ENCODE data around the gene EDRF1. TPM values are rescaled to one million over a fixed set of nuclear protein-coding genes. Genes with fewer than 3 reads are reported as not detected.

The EDRF1 gene
- total and polyA plus RNA-seq, 3 experiments from 2014 or later = 13.1 to 33.5 (median 32.5) TPM

DNA sequence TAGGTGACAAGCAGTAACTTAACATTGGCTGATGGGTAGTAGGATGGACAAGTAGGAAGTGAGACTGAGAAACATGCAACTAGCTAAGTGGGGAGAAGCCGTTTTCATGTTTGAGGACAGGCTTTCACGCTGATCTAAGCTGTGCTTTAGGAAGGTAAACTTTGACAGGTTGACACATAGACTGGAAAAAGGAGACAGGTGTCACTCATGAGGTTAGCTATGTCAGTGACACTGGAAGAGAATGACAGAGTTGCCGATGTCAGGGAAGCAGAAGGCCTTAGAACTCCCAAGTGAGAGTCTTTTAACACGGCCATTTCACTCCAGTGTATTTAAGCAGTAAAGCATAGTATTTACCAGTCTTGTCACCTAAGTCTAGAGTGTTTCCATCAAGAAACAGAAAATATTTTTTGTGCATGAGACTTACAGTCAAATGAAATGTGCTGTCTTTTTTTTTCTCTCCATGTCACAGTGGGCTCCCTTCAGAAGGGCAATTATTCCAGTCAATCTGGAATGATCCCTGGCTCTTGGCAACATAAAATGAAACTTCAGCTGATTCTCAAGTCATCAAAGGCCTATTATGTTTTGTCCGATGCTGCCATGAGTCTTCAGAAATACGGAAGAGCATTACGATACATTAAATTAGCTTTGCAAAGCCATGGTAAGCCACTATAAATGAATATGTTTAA, 20.6 kb downstream of the EDRF1 start:
- H3K27me3 ChIP-seq (ENCODE audit: insufficient read depth, low read length, poor library complexity, severe bottlenecking) = no peaks in the 10 kb centered on the region
- Mint-ChIP-seq H3K9me3 (no peaks in the 10 kb centered on the region), H3K4me3 (no peak overlapping the region), H3K27me3 (no peaks in the 10 kb centered on the region), H3K27ac (peak overlapping the region in 2 of 8 donors; percentile 8 to 13), H3K36me3 (peaks cover 33 to 94% (median 48%) of the 10 kb centered on the region in 3 donors), H3K4me1 (no peaks in the 10 kb centered on the region)
- peaks cover 58% of the 10 kb centered on the region for H3K36me3 ChIP-seq (ENCODE audit: insufficient read depth, low read length)
- CTCF ChIA-PET = interaction anchor here (1.7 kb wide), 1 partner anchor 25 kb away, joined by 3 read pairs; no protein-coding TSS in a partner anchor
- H3K4me1 ChIP-seq (ENCODE audit: insufficient read depth, low read length) = no peaks in the 10 kb centered on the region
- POLR2A ChIA-PET = no interaction called here
- H3K4me3 ChIP-seq (ENCODE audit: low read length) = no peak overlapping the region
- H3K9me3 ChIP-seq (ENCODE audit: low read length) = no peaks in the 10 kb centered on the region
- no peak overlapping the region for H3K27ac ChIP-seq (ENCODE audit: low read depth, low read length)
- no peak for DNase-seq

DNA sequence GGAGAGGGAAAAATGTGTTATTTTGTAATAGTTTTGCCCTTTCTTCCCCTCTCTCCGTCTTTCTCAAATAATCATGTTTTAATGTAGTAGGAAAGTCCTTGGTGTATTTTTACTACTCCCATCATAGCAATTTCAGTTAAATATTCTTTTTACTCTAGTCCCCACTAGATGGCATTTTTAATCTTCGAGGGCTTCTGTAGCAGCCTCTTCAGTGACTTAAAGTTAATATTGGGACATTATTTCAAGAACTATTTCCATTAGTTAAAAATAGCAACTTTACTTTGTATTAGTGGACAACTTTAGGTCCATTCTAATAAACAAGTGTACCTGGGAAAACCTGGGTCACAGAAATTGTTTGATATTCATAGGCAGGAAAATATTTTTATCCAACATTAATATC, 23.0 kb downstream of the EDRF1 start:
- no peaks in the 10 kb centered on the region for H3K9me3 Mint-ChIP-seq

DNA sequence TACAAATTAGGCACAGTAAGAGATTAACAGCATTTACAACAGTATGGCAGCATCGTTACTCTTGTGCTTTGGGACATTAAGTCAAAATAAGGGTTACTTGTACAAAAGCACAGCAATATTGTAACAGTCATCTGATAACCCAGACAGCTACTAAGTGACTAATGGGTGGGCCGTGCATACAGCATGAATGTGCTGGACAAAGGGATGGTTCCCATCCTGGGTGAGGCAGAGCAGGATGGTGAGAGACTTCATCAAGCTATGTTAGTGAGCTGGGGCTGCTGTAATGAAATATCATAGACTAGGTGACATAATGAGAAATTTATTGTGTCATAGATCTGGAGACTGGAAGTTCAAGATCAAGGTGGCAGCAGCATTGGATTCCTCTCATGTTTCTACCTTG, 25.4 kb downstream of the EDRF1 start:
- CTCF ChIA-PET = no interaction called here
- no peaks in the 10 kb centered on the region for H3K9me3 Mint-ChIP-seq
- no peaks in the 10 kb centered on the region for H3K27me3 Mint-ChIP-seq
- Histone ChIP-seq H3K9me3 (ENCODE audit: low read length) (no peaks in the 10 kb centered on the region), H3K27me3 (ENCODE audit: insufficient read depth, low read length, poor library complexity, severe bottlenecking) (no peaks in the 10 kb centered on the region), H3K4me3 (ENCODE audit: low read length) (no peak overlapping the region), H3K27ac (ENCODE audit: low read depth, low read length) (no peak overlapping the region), H3K36me3 (ENCODE audit: insufficient read depth, low read length) (peaks cover 60% of the 10 kb centered on the region), H3K4me1 (ENCODE audit: insufficient read depth, low read length) (no peaks in the 10 kb centered on the region)
- H3K27ac Mint-ChIP-seq = peak overlapping the region in 1 of 8 donors; percentile 9
- POLR2A ChIA-PET = no interaction called here
- peaks cover 0 to 4% (median 0%) of the 10 kb centered on the region in 3 donors for H3K4me1 Mint-ChIP-seq
- DNase-seq = no peak
- peaks cover 39 to 92% (median 56%) of the 10 kb centered on the region in 3 donors for H3K36me3 Mint-ChIP-seq
- H3K4me3 Mint-ChIP-seq = no peak overlapping the region

More for the DNA sequence above, 23.0 kb downstream of the EDRF1 start:
- Histone ChIP-seq H3K4me3 (ENCODE audit: low read length) (no peak overlapping the region), H3K27ac (ENCODE audit: low read depth, low read length) (no peak overlapping the region), H3K9me3 (ENCODE audit: low read length) (no peaks in the 10 kb centered on the region), H3K36me3 (ENCODE audit: insufficient read depth, low read length) (peaks cover 62% of the 10 kb centered on the region), H3K4me1 (ENCODE audit: insufficient read depth, low read length) (no peaks in the 10 kb centered on the region), H3K27me3 (ENCODE audit: insufficient read depth, low read length, poor library complexity, severe bottlenecking) (no peaks in the 10 kb centered on the region)
- POLR2A ChIA-PET = no interaction called here
- Mint-ChIP-seq H3K27ac (no peak overlapping the region), H3K4me3 (no peak overlapping the region), H3K36me3 (peaks cover 35 to 92% (median 51%) of the 10 kb centered on the region in 3 donors), H3K27me3 (no peaks in the 10 kb centered on the region), H3K4me1 (peaks cover 0 to 4% (median 0%) of the 10 kb centered on the region in 3 donors)
- no peak for DNase-seq
- CTCF ChIA-PET = no interaction called here

DNA sequence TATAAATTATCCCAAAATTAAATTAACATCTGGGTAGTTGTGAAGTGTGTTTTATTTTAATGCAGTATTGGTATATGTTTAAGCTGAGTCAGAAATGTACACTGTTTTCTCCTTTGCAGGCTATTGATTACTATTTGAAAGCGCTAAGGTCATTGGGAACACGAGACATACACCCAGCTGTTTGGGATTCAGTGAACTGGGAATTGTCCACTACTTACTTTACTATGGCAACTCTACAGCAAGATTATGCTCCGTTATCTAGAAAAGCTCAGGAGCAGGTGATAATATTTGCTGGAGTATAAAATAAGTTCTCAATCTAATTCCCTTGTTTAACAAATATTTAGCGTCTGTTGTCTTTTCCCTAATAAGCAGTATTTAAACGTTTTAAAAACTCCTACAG, 27.9 kb downstream of the EDRF1 start:
- no peaks in the 10 kb centered on the region for H3K9me3 ChIP-seq (ENCODE audit: low read length)
- H3K4me3 ChIP-seq (ENCODE audit: low read length) = no peak overlapping the region
- H3K27ac Mint-ChIP-seq = peak overlapping the region in 1 of 8 donors; percentile 71
- H3K27ac ChIP-seq (ENCODE audit: low read depth, low read length) = no peak overlapping the region
- ChIA-PET CTCF (no interaction called here), POLR2A (interaction anchor here (0.5 kb wide), 1 partner anchor 37 kb away, joined by 3 read pairs; no protein-coding TSS in a partner anchor)
- no peak overlapping the region for H3K4me3 Mint-ChIP-seq
- DNase-seq = no peak
- H3K36me3 ChIP-seq (ENCODE audit: insufficient read depth, low read length) = peaks cover 63% of the 10 kb centered on the region
- H3K27me3 Mint-ChIP-seq = no peaks in the 10 kb centered on the region
- H3K4me1 ChIP-seq (ENCODE audit: insufficient read depth, low read length) = no peaks in the 10 kb centered on the region
- H3K4me1 Mint-ChIP-seq = peaks cover 0 to 6% (median 6%) of the 10 kb centered on the region in 3 donors
- peaks cover 38 to 95% (median 47%) of the 10 kb centered on the region in 3 donors for H3K36me3 Mint-ChIP-seq
- no peaks in the 10 kb centered on the region for H3K27me3 ChIP-seq (ENCODE audit: insufficient read depth, low read length, poor library complexity, severe bottlenecking)
- no peaks in the 10 kb centered on the region for H3K9me3 Mint-ChIP-seq

DNA sequence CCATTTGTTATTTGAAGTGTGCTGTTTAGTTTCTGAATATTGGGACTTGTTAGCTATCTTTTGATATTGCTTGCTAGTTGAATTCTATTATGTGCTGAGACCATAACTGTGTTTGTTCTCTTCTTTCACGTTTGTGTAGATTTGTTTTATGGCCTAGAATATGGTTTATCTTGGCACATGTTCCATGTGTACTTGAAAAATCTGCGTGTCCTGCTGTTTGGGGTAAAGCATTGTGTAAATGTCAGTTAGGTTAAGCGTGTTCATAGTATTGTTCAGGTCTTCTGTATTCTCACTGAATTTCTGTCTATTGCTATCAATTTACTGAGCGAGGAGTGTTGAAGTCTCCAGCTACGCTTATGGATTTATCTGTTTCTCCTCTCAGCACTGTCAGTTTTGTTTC, 36.7 kb downstream of the EDRF1 start:
- H3K9me3 ChIP-seq (ENCODE audit: low read length) = no peaks in the 10 kb centered on the region
- POLR2A ChIA-PET = no interaction called here
- H3K27me3 Mint-ChIP-seq = no peaks in the 10 kb centered on the region
- H3K9me3 Mint-ChIP-seq = no peaks in the 10 kb centered on the region
- H3K27ac ChIP-seq (ENCODE audit: low read depth, low read length) = no peak overlapping the region
- H3K36me3 Mint-ChIP-seq = peaks cover 9 to 85% (median 28%) of the 10 kb centered on the region in 3 donors
- no peak for DNase-seq
- CTCF ChIA-PET = no interaction called here
- H3K4me1 Mint-ChIP-seq = peaks cover 5 to 21% (median 13%) of the 10 kb centered on the region in 3 donors
- H3K4me3 ChIP-seq (ENCODE audit: low read length) = no peak overlapping the region
- H3K27ac Mint-ChIP-seq = peak overlapping the region in 4 of 8 donors; percentile 11 to 61 (median 40)
- no peak overlapping the region for H3K4me3 Mint-ChIP-seq
- H3K27me3 ChIP-seq (ENCODE audit: insufficient read depth, low read length, poor library complexity, severe bottlenecking) = no peaks in the 10 kb centered on the region
- peaks cover 53% of the 10 kb centered on the region for H3K36me3 ChIP-seq (ENCODE audit: insufficient read depth, low read length)
- no peaks in the 10 kb centered on the region for H3K4me1 ChIP-seq (ENCODE audit: insufficient read depth, low read length)

DNA sequence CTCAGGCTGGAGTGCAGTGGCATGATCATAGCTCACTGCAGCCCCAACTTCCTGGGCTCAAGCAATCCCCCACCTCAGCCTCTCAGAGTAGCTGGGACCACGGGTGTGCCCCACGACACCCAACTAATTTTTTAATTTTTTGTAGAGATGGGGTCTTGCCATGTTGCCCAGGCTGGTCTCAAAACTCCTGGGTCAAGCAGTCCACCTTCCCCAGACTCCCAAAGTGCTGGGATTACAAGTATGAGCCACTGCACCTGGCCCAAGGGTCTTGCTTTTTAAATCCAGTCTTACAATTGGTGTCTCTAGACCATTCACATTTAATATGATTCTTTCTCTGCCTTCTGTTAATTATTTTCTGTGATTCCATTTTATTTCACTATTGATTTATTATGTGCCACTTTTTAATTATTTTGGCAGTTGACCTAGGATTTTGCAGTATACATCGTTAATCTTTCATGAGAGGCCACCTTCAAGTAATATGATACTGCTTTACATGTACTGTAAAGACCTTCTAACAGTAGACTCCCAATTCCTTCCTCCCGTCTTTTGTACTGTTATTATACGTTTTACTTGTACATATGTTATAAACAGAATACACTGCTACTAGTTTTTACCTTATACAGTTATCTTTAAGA, 37.5 kb downstream of the EDRF1 start:
- Histone ChIP-seq H3K4me3 (ENCODE audit: low read length) (no peak overlapping the region), H3K36me3 (ENCODE audit: insufficient read depth, low read length) (peaks cover 51% of the 10 kb centered on the region), H3K27ac (ENCODE audit: low read depth, low read length) (no peak overlapping the region), H3K27me3 (ENCODE audit: insufficient read depth, low read length, poor library complexity, severe bottlenecking) (no peaks in the 10 kb centered on the region), H3K4me1 (ENCODE audit: insufficient read depth, low read length) (no peaks in the 10 kb centered on the region), H3K9me3 (ENCODE audit: low read length) (no peaks in the 10 kb centered on the region)
- Mint-ChIP-seq H3K27ac (peak overlapping the region in 2 of 8 donors; percentile 17 to 62), H3K27me3 (no peaks in the 10 kb centered on the region), H3K9me3 (no peaks in the 10 kb centered on the region), H3K36me3 (peaks cover 12 to 85% (median 28%) of the 10 kb centered on the region in 3 donors), H3K4me3 (no peak overlapping the region), H3K4me1 (peaks cover 5 to 21% (median 13%) of the 10 kb centered on the region in 3 donors)
- CTCF ChIA-PET = no interaction called here
- no peak for DNase-seq
- POLR2A ChIA-PET = no interaction called here

DNA sequence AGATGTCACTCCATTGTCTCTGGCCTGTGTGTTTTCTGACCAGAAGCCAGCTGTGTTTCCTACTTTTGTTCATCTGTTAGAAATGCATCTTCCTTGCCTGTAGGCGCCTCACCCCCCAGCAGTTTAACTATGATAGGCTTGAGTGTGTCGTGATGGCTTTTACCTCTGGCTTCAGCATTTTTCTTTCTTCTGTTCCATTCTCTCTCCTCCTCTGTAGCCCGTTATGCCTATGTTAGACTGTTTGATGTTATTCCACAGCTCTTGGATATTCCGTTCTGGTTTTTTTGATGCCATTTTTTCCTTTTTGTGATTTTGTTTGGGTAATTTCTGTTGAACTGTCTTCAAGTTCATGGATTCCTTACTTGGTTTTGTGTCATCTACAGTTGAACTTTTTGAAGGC, 38.2 kb downstream of the EDRF1 start:
- Histone ChIP-seq H3K9me3 (ENCODE audit: low read length) (no peaks in the 10 kb centered on the region), H3K27me3 (ENCODE audit: insufficient read depth, low read length, poor library complexity, severe bottlenecking) (no peaks in the 10 kb centered on the region), H3K36me3 (ENCODE audit: insufficient read depth, low read length) (peaks cover 51% of the 10 kb centered on the region), H3K27ac (ENCODE audit: low read depth, low read length) (no peak overlapping the region), H3K4me3 (ENCODE audit: low read length) (no peak overlapping the region), H3K4me1 (ENCODE audit: insufficient read depth, low read length) (no peaks in the 10 kb centered on the region)
- H3K27me3 Mint-ChIP-seq = no peaks in the 10 kb centered on the region
- H3K4me1 Mint-ChIP-seq = peaks cover 5 to 21% (median 13%) of the 10 kb centered on the region in 3 donors
- ChIA-PET POLR2A (no interaction called here), CTCF (no interaction called here)
- H3K36me3 Mint-ChIP-seq = peaks cover 12 to 84% (median 27%) of the 10 kb centered on the region in 3 donors
- no peak for DNase-seq
- peak overlapping the region in 2 of 8 donors; percentile 44 to 46 for H3K27ac Mint-ChIP-seq
- H3K4me3 Mint-ChIP-seq = no peak overlapping the region
- no peaks in the 10 kb centered on the region for H3K9me3 Mint-ChIP-seq

DNA sequence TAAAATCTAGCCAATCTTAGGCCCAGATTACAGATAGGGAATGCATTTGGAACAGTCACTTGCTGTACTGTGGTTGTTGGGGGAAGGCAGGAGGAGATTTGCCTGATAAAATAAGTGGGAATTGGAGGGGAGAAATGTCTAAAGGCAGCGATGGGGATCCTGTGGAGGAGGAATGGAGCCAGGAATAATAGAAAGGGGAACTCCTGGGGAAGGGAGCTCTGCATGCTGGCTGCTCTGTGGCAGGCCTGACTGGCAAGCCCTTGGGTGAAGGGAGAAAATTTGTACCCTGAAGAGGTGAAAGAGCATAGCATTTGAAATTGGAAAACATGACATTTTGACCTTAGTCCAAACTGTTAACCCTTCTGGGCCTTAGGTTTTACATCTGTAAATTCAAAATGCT, 42.5 kb downstream of the EDRF1 start:
- Histone ChIP-seq H3K9me3 (ENCODE audit: low read length) (no peaks in the 10 kb centered on the region), H3K4me1 (ENCODE audit: insufficient read depth, low read length) (no peaks in the 10 kb centered on the region), H3K27ac (ENCODE audit: low read depth, low read length) (no peak overlapping the region), H3K36me3 (ENCODE audit: insufficient read depth, low read length) (peaks cover 42% of the 10 kb centered on the region), H3K4me3 (ENCODE audit: low read length) (no peak overlapping the region), H3K27me3 (ENCODE audit: insufficient read depth, low read length, poor library complexity, severe bottlenecking) (no peaks in the 10 kb centered on the region)
- Mint-ChIP-seq H3K4me3 (no peak overlapping the region), H3K4me1 (peaks cover 0 to 1% (median 0%) of the 10 kb centered on the region in 3 donors), H3K27me3 (no peaks in the 10 kb centered on the region), H3K9me3 (no peaks in the 10 kb centered on the region), H3K36me3 (peaks cover 6 to 87% (median 37%) of the 10 kb centered on the region in 3 donors), H3K27ac (peak overlapping the region in 2 of 8 donors; percentile 22 to 79)
- DNase-seq = no peak
- CTCF ChIA-PET = no interaction called here
- POLR2A ChIA-PET = no interaction called here
